Fibroblast of mammary gland (primary cell): Measurements from ENCODE around the gene USP47.
A peak's percentile ranks its signal among the peaks of the same experiment; 100 is the strongest.

Experiments
- DNase-seq: peaks from one replicate; pipeline ENCODE4 v3.0.0-alpha.2; 2010; ENCODE audit warnings: low read depth
- H3K4me3 ChIP-seq: 2 replicates; pipeline ENCODE4 v1.5.1; 2011; ENCODE audit warnings: low read depth, mild to moderate bottlenecking, low read length, moderate library complexity; ENCODE audit not compliant: control insufficient read depth
- CTCF ChIP-seq: conservative IDR thresholded peaks from 2 replicates; pipeline ENCODE4 v1.5.1; 2011; ENCODE audit warnings: low read depth, low read length, inconsistent platforms; ENCODE audit not compliant: control insufficient read depth, insufficient read depth

The USP47 gene

DNA sequence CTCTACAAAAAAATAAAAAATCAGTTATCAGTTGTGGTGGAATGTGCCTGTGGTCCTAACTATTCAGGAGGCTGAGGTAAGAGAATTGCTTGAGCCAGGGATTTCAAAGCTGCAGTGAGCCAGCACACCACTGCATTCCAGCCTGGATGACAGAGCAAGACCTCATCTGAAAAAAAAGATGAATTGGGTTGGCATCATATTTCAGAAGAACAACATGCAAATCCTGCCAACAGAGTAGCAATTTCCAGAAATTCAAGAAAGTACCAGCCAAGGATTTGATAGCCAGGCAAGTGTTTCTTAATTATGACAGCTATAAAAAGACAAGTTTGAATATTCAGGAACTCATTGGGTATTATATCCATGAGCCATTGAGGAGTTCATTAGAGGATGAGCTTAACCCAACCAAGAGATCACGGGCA lies 75.2 kb downstream of the USP47 start:
- TF ChIP-seq CTCF, result no peak
- DNase-seq, result peak; percentile 77

DNA sequence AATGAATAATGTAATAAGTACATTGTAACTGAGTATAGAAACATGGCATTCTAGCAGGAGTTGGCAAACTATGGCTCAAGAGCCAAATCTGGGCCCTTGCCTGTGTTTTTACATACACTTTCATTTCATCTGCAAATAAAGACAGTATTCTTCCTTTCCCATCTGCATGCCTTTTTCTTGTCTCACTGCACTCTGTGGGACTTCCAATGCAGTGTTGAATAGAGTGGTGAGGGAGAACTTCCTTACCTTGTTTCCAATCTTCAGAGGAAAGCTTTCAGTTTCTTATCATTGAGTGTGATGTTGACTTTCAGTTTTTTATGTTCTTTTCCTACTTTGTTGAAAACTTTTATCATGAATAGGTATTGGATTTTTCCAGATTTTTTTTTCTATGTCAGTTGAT lies 82.1 kb downstream of the USP47 start:
- H3K4me3 ChIP-seq, result no peak overlapping the region
- TF ChIP-seq CTCF, result no peak
- no peak for DNase-seq

More for the DNA sequence above, 75.2 kb downstream of the USP47 start:
- no peak overlapping the region for H3K4me3 ChIP-seq

DNA sequence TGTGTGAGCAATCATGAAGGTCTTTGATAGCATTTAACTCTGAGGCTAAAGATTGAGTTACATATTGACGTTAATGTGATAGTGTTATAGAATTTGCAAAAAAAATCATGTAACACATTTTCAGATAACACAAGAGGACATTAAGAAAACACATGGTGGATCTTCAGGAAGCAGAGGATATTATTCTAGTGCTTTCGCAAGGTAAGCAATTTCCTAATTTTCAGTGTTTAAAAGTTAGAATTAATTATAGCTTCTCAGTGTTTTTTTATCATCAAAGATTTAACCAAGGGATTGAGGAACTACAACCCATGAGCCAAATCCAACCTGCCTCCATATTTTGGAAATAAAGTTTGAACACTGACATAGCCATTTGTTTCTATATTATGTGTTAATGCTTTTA lies 88.1 kb downstream of the USP47 start:
- no peak overlapping the region for H3K4me3 ChIP-seq
- no peak for DNase-seq
- no peak for TF ChIP-seq CTCF

DNA sequence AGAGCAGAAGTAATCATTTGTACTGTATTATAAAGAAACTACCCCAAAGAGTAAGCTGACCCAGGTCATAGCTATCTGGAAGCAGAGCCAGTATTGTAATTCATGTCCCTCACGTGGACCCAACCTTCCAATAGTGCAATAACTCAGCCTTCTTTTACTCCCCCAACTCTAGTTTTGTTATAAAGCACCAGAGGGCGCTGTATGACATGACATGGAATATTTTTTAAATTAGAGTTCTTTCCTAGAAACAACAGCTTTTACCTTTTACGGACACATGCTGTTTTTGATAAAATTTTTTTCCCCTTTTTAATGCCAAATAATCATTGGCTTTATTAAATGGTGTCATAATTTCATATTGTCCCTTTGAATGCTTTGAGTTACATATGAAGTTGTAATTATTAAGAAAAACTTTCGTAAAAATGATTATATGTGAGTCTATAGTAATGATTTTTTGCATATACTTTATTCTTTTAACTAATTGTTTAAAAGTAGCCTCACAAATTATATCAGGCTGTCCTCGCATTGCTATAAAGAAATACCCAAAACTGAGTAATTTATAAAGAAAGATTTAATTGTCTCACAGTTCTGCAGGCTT lies 89.8 kb downstream of the USP47 start:
- no peak overlapping the region for H3K4me3 ChIP-seq
- DNase-seq, result peak; percentile 81
- TF ChIP-seq CTCF, result peak; percentile 71

GRCh38 chr11:11935536-11935935 lies 93.8 kb downstream of the USP47 start:
- no peak for DNase-seq

DNA sequence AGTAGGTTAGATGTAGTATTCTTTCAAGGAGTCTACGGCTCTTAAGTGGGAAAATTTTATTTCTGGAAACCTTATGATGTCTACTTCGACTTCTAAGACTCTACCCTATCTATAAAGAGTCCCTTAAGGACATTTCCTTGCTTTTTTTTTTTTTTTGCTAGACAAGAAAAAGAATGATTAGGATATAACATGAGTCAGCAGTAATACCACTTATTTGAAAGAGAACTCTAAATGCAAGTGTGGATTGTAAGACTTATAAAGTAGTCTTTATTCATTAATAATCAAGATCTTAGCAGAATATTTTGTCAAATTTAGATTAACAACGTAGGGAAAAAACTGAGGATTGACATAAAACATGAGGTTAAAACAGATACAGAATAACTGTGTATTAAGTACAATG lies 95.7 kb downstream of the USP47 start:
- peak; percentile 13 for DNase-seq
- H3K4me3 ChIP-seq, result no peak overlapping the region
- no peak for TF ChIP-seq CTCF

More at GRCh38 chr11:11935536-11935935, 93.8 kb downstream of the USP47 start:
- no peak overlapping the region for H3K4me3 ChIP-seq
- TF ChIP-seq CTCF, result no peak

DNA sequence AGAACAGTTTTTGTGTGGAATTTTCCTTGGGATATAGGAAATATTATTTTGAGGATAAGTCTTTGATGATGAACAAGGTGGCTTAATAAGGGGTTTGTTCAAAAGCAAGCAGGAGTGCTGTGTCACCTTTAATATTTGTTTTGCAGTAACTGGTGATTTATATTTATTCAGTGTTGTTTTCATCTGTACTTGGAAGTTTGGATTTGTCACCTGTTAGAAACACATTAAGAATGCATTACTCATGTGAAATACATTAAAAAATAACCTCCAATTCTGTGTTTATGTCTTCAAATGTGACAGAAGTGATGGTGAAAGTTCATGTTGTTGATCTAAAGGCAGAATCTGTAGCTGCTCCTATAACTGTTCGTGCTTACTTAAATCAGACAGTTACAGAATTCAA lies 96.2 kb downstream of the USP47 start:
- H3K4me3 ChIP-seq, result no peak overlapping the region
- TF ChIP-seq CTCF, result no peak
- DNase-seq, result peak; percentile 38
